ENCODE results near the gene TSHR. TPM values are rescaled to one million over a fixed set of nuclear protein-coding genes. Genes with fewer than 3 reads are reported as not detected.

Gene TSHR
- total RNA-seq, 2 donors from 2014 or later, result 0.58 TPM; not detected in 1

DNA sequence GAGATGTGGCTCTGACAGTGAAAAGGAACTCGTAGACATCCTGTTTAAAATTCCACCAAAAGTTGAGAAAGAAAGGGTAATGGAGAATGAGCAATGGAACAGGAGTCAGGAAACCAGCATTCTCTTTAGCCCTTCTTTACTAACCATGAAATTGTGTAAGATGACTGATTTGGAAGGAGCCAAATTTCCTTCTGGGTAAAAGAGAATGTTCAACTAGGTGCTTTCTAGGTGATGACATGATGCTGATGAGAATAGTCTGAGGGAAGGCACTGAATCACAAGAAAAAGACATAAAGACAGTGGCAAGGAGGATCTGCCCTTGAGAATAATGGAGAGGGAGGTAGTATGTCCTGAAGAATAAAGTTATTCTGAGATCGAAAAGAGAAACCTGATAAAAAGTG is 2.2 kb downstream of the TSHR start:
- H3K9ac ChIP-seq (ENCODE audit: extremely low read depth, low read length, poor library complexity, severe bottlenecking), result no peak overlapping the region
- peaks cover 20% of the 10 kb centered on the region for H3K27me3 ChIP-seq (ENCODE audit: control insufficient read depth, insufficient read depth, low read length, poor library complexity, severe bottlenecking)
- H3K36me3 ChIP-seq (ENCODE audit: control insufficient read depth, insufficient read depth, low read length), result no peaks in the 10 kb centered on the region
- Mint-ChIP-seq H3K4me1 (peaks cover 21% of the 10 kb centered on the region), H3K9me3 (no peaks in the 10 kb centered on the region), H3K4me3 (no peak overlapping the region), H3K36me3 (ENCODE audit: low read depth) (no peaks in the 10 kb centered on the region), H3K27ac (no peak overlapping the region), H3K27me3 (ENCODE audit: insufficient read depth) (peaks cover 27% of the 10 kb centered on the region)
- no peak overlapping the region for H3K4me3 ChIP-seq (ENCODE audit: low read length)
- H3K4me1 ChIP-seq (ENCODE audit: control insufficient read depth, insufficient read depth, low read length), result no peaks in the 10 kb centered on the region
- no peak for DNase-seq
- no peak overlapping the region for H3K27ac ChIP-seq (ENCODE audit: low read depth, low read length)
- 89 to 100% methylated on average over 1 to 2 of the region's 2 CpGs for WGBS, 2 experiments (ENCODE audit: insufficient coverage in 1 of 2, insufficient read length in 1 of 2)
- TF ChIP-seq, protein P1, sequence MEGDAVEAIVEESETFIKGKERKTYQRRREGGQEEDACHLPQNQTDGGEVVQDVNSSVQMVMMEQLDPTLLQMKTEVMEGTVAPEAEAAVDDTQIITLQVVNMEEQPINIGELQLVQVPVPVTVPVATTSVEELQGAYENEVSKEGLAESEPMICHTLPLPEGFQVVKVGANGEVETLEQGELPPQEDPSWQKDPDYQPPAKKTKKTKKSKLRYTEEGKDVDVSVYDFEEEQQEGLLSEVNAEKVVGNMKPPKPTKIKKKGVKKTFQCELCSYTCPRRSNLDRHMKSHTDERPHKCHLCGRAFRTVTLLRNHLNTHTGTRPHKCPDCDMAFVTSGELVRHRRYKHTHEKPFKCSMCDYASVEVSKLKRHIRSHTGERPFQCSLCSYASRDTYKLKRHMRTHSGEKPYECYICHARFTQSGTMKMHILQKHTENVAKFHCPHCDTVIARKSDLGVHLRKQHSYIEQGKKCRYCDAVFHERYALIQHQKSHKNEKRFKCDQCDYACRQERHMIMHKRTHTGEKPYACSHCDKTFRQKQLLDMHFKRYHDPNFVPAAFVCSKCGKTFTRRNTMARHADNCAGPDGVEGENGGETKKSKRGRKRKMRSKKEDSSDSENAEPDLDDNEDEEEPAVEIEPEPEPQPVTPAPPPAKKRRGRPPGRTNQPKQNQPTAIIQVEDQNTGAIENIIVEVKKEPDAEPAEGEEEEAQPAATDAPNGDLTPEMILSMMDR (conservative IDR thresholded peaks at IDR 0.05), result no peak
- no peaks in the 10 kb centered on the region for H3K9me3 ChIP-seq (ENCODE audit: control insufficient read depth, low read length)

- Mint-ChIP-seq H3K4me1 (peaks cover 21% of the 10 kb centered on the region), H3K9me3 (no peaks in the 10 kb centered on the region), H3K36me3 (ENCODE audit: low read depth) (no peaks in the 10 kb centered on the region), H3K27me3 (ENCODE audit: insufficient read depth) (peaks cover 27% of the 10 kb centered on the region), H3K4me3 (no peak overlapping the region), H3K27ac (no peak overlapping the region)
- Histone ChIP-seq H3K27ac (ENCODE audit: low read depth, low read length) (no peak overlapping the region), H3K9ac (ENCODE audit: extremely low read depth, low read length, poor library complexity, severe bottlenecking) (no peak overlapping the region), H3K4me1 (ENCODE audit: control insufficient read depth, insufficient read depth, low read length) (no peaks in the 10 kb centered on the region), H3K4me3 (ENCODE audit: low read length) (no peak overlapping the region), H3K27me3 (ENCODE audit: control insufficient read depth, insufficient read depth, low read length, poor library complexity, severe bottlenecking) (peaks cover 20% of the 10 kb centered on the region), H3K9me3 (ENCODE audit: control insufficient read depth, low read length) (no peaks in the 10 kb centered on the region), H3K36me3 (ENCODE audit: control insufficient read depth, insufficient read depth, low read length) (no peaks in the 10 kb centered on the region)
- whole genome bisulfite sequencing, 2 experiments (ENCODE audit: insufficient coverage in 1 of 2, insufficient read length in 1 of 2), result 81 to 92% methylated on average over 2 of the region's 2 CpGs
- DNase-seq, result no peak
- TF ChIP-seq, protein P1 (conservative IDR thresholded peaks at IDR 0.05), result no peak
Observed at GRCh38 chr14:80958226-80958625, 2.8 kb downstream of the TSHR start.

GRCh38 chr14:80958939-80959338 is 3.5 kb downstream of the TSHR start:
- Mint-ChIP-seq H3K4me1 (peaks cover 21% of the 10 kb centered on the region), H3K27ac (no peak overlapping the region), H3K9me3 (no peaks in the 10 kb centered on the region), H3K4me3 (no peak overlapping the region), H3K27me3 (ENCODE audit: insufficient read depth) (peaks cover 28% of the 10 kb centered on the region), H3K36me3 (ENCODE audit: low read depth) (no peaks in the 10 kb centered on the region)
- H3K36me3 ChIP-seq (ENCODE audit: control insufficient read depth, insufficient read depth, low read length), result no peaks in the 10 kb centered on the region
- H3K27ac ChIP-seq (ENCODE audit: low read depth, low read length), result no peak overlapping the region
- H3K4me1 ChIP-seq (ENCODE audit: control insufficient read depth, insufficient read depth, low read length), result no peaks in the 10 kb centered on the region
- no peak for DNase-seq
- WGBS, 2 experiments (ENCODE audit: insufficient coverage in 1 of 2, insufficient read length in 1 of 2), result 90 to 97% methylated on average over 1 to 2 of the region's 3 CpGs
- peaks cover 20% of the 10 kb centered on the region for H3K27me3 ChIP-seq (ENCODE audit: control insufficient read depth, insufficient read depth, low read length, poor library complexity, severe bottlenecking)
- TF ChIP-seq, protein P1 (conservative IDR thresholded peaks at IDR 0.05), result no peak
- H3K9ac ChIP-seq (ENCODE audit: extremely low read depth, low read length, poor library complexity, severe bottlenecking), result no peak overlapping the region
- no peak overlapping the region for H3K4me3 ChIP-seq (ENCODE audit: low read length)
- no peaks in the 10 kb centered on the region for H3K9me3 ChIP-seq (ENCODE audit: control insufficient read depth, low read length)

Data from endodermal cell (in vitro differentiated cells).